ENCODE measurements around the gene GLYATL1. TPM values are rescaled to one million over a fixed set of nuclear protein-coding genes. Genes with fewer than 3 reads are reported as not detected.

The GLYATL1 gene
- total and polyA plus RNA-seq, 4 donors, result 1.4 to 6.1 (median 4.6) TPM

- no peak for DNase-seq (ENCODE audit: low read depth in 4 of 6, low spot score in 6 of 6)
- no peak overlapping the region for H3K27ac ChIP-seq (ENCODE audit: low read depth, low read length)
- no peaks in the 10 kb centered on the region for H3K36me3 ChIP-seq (ENCODE audit: control insufficient read depth, insufficient read depth, low read length)
- no peaks in the 10 kb centered on the region for H3K9me3 ChIP-seq (ENCODE audit: control insufficient read depth, insufficient read depth, low read length)
- H3K4me1 ChIP-seq (ENCODE audit: control insufficient read depth, insufficient read depth, low read length), result peaks cover 5% of the 10 kb centered on the region
- WGBS (ENCODE audit: insufficient coverage), result no CpG with 5 or more reads among the region's 4 CpGs
- no peak overlapping the region for H3K4me3 ChIP-seq (ENCODE audit: low read depth, low read length)
- H3K27me3 ChIP-seq (ENCODE audit: control insufficient read depth, insufficient read depth, low read length), result no peaks in the 10 kb centered on the region
These were observed 15.1 kb upstream of the GLYATL1 start for GRCh38 chr11:58924230-58924629.

- H3K27ac ChIP-seq (ENCODE audit: low read depth, low read length), result no peak overlapping the region
- H3K4me1 ChIP-seq (ENCODE audit: control insufficient read depth, insufficient read depth, low read length), result peaks cover 5% of the 10 kb centered on the region
- no peaks in the 10 kb centered on the region for H3K36me3 ChIP-seq (ENCODE audit: control insufficient read depth, insufficient read depth, low read length)
- H3K4me3 ChIP-seq (ENCODE audit: low read depth, low read length), result no peak overlapping the region
- no peak for DNase-seq (ENCODE audit: low read depth in 4 of 6, low spot score in 6 of 6)
- no peaks in the 10 kb centered on the region for H3K9me3 ChIP-seq (ENCODE audit: control insufficient read depth, insufficient read depth, low read length)
- no peaks in the 10 kb centered on the region for H3K27me3 ChIP-seq (ENCODE audit: control insufficient read depth, insufficient read depth, low read length)
- WGBS (ENCODE audit: insufficient coverage), result 75% methylated on average over 2 of the region's 5 CpGs
These were observed 13.0 kb upstream of the GLYATL1 start for GRCh38 chr11:58926251-58926650.

GRCh38 chr11:58926695-58927094 lies 12.6 kb upstream of the GLYATL1 start:
- no peak for DNase-seq (ENCODE audit: low read depth in 4 of 6, low spot score in 6 of 6)
- Histone ChIP-seq H3K27me3 (ENCODE audit: control insufficient read depth, insufficient read depth, low read length) (no peaks in the 10 kb centered on the region), H3K9me3 (ENCODE audit: control insufficient read depth, insufficient read depth, low read length) (no peaks in the 10 kb centered on the region), H3K27ac (ENCODE audit: low read depth, low read length) (no peak overlapping the region), H3K4me3 (ENCODE audit: low read depth, low read length) (no peak overlapping the region), H3K36me3 (ENCODE audit: control insufficient read depth, insufficient read depth, low read length) (no peaks in the 10 kb centered on the region), H3K4me1 (ENCODE audit: control insufficient read depth, insufficient read depth, low read length) (peaks cover 5% of the 10 kb centered on the region)
- 40% methylated on average over 1 of the region's 1 CpG for WGBS (ENCODE audit: insufficient coverage)

- Histone ChIP-seq H3K27me3 (ENCODE audit: control insufficient read depth, insufficient read depth, low read length) (no peaks in the 10 kb centered on the region), H3K4me1 (ENCODE audit: control insufficient read depth, insufficient read depth, low read length) (no peaks in the 10 kb centered on the region), H3K27ac (ENCODE audit: low read depth, low read length) (no peak overlapping the region), H3K4me3 (ENCODE audit: low read depth, low read length) (peak overlapping the region; percentile 24), H3K9me3 (ENCODE audit: control insufficient read depth, insufficient read depth, low read length) (no peaks in the 10 kb centered on the region), H3K36me3 (ENCODE audit: control insufficient read depth, insufficient read depth, low read length) (no peaks in the 10 kb centered on the region)
- peak in 5 of 6 donors; percentile 67 to 96 (median 73) for DNase-seq (ENCODE audit: low read depth in 4 of 6, low spot score in 6 of 6)
- WGBS (ENCODE audit: insufficient coverage), result 6% methylated on average over 11 of the region's 15 CpGs
These were observed 11.7 kb upstream of the GLYATL1 start for GRCh38 chr11:58927393-58928106.

GRCh38 chr11:58928107-58928499 lies 11.2 kb upstream of the GLYATL1 start:
- Histone ChIP-seq H3K36me3 (ENCODE audit: control insufficient read depth, insufficient read depth, low read length) (no peaks in the 10 kb centered on the region), H3K9me3 (ENCODE audit: control insufficient read depth, insufficient read depth, low read length) (no peaks in the 10 kb centered on the region), H3K27me3 (ENCODE audit: control insufficient read depth, insufficient read depth, low read length) (no peaks in the 10 kb centered on the region), H3K27ac (ENCODE audit: low read depth, low read length) (no peak overlapping the region), H3K4me3 (ENCODE audit: low read depth, low read length) (no peak overlapping the region), H3K4me1 (ENCODE audit: control insufficient read depth, insufficient read depth, low read length) (no peaks in the 10 kb centered on the region)
- 19% methylated on average over 6 of the region's 6 CpGs for WGBS (ENCODE audit: insufficient coverage)
- no peak for DNase-seq (ENCODE audit: low read depth in 4 of 6, low spot score in 6 of 6)

GRCh38 chr11:58928691-58929090 lies 10.6 kb upstream of the GLYATL1 start:
- Histone ChIP-seq H3K36me3 (ENCODE audit: control insufficient read depth, insufficient read depth, low read length) (no peaks in the 10 kb centered on the region), H3K4me1 (ENCODE audit: control insufficient read depth, insufficient read depth, low read length) (no peaks in the 10 kb centered on the region), H3K9me3 (ENCODE audit: control insufficient read depth, insufficient read depth, low read length) (no peaks in the 10 kb centered on the region), H3K4me3 (ENCODE audit: low read depth, low read length) (no peak overlapping the region), H3K27me3 (ENCODE audit: control insufficient read depth, insufficient read depth, low read length) (no peaks in the 10 kb centered on the region), H3K27ac (ENCODE audit: low read depth, low read length) (no peak overlapping the region)
- DNase-seq (ENCODE audit: low read depth in 4 of 6, low spot score in 6 of 6), result no peak

GRCh38 chr11:58930926-58931325 lies 8.4 kb upstream of the GLYATL1 start:
- no peak for DNase-seq (ENCODE audit: low read depth in 4 of 6, low spot score in 6 of 6)
- H3K27me3 ChIP-seq (ENCODE audit: control insufficient read depth, insufficient read depth, low read length), result no peaks in the 10 kb centered on the region
- H3K27ac ChIP-seq (ENCODE audit: low read depth, low read length), result no peak overlapping the region
- H3K4me3 ChIP-seq (ENCODE audit: low read depth, low read length), result no peak overlapping the region
- WGBS (ENCODE audit: insufficient coverage), result no CpG with 5 or more reads among the region's 2 CpGs
- no peaks in the 10 kb centered on the region for H3K36me3 ChIP-seq (ENCODE audit: control insufficient read depth, insufficient read depth, low read length)
- no peaks in the 10 kb centered on the region for H3K9me3 ChIP-seq (ENCODE audit: control insufficient read depth, insufficient read depth, low read length)
- H3K4me1 ChIP-seq (ENCODE audit: control insufficient read depth, insufficient read depth, low read length), result no peaks in the 10 kb centered on the region

- H3K4me3 ChIP-seq (ENCODE audit: low read depth, low read length), result no peak overlapping the region
- WGBS (ENCODE audit: insufficient coverage), result 94% methylated on average over 2 of the region's 3 CpGs
- peak in 2 of 6 donors; percentile 15 to 18 for DNase-seq (ENCODE audit: low read depth in 4 of 6, low spot score in 6 of 6)
- H3K36me3 ChIP-seq (ENCODE audit: control insufficient read depth, insufficient read depth, low read length), result no peaks in the 10 kb centered on the region
- H3K9me3 ChIP-seq (ENCODE audit: control insufficient read depth, insufficient read depth, low read length), result no peaks in the 10 kb centered on the region
- H3K27ac ChIP-seq (ENCODE audit: low read depth, low read length), result no peak overlapping the region
- H3K4me1 ChIP-seq (ENCODE audit: control insufficient read depth, insufficient read depth, low read length), result no peaks in the 10 kb centered on the region
- no peaks in the 10 kb centered on the region for H3K27me3 ChIP-seq (ENCODE audit: control insufficient read depth, insufficient read depth, low read length)
These were observed 5.6 kb upstream of the GLYATL1 start for GRCh38 chr11:58933661-58934060.

GRCh38 chr11:58934945-58935513 lies 4.3 kb upstream of the GLYATL1 start:
- DNase-seq (ENCODE audit: low read depth in 4 of 6, low spot score in 6 of 6), result no peak
- no peaks in the 10 kb centered on the region for H3K9me3 ChIP-seq (ENCODE audit: control insufficient read depth, insufficient read depth, low read length)
- no peaks in the 10 kb centered on the region for H3K4me1 ChIP-seq (ENCODE audit: control insufficient read depth, insufficient read depth, low read length)
- no peak overlapping the region for H3K27ac ChIP-seq (ENCODE audit: low read depth, low read length)
- H3K36me3 ChIP-seq (ENCODE audit: control insufficient read depth, insufficient read depth, low read length), result no peaks in the 10 kb centered on the region
- no peak overlapping the region for H3K4me3 ChIP-seq (ENCODE audit: low read depth, low read length)
- WGBS (ENCODE audit: insufficient coverage), result 90% methylated on average over 5 of the region's 7 CpGs
- no peaks in the 10 kb centered on the region for H3K27me3 ChIP-seq (ENCODE audit: control insufficient read depth, insufficient read depth, low read length)

GRCh38 chr11:58938398-58938797 lies 890 bp upstream of the GLYATL1 start:
- Histone ChIP-seq H3K27me3 (ENCODE audit: control insufficient read depth, insufficient read depth, low read length) (no peaks in the 10 kb centered on the region), H3K36me3 (ENCODE audit: control insufficient read depth, insufficient read depth, low read length) (no peaks in the 10 kb centered on the region), H3K4me3 (ENCODE audit: low read depth, low read length) (no peak overlapping the region), H3K27ac (ENCODE audit: low read depth, low read length) (no peak overlapping the region), H3K9me3 (ENCODE audit: control insufficient read depth, insufficient read depth, low read length) (no peaks in the 10 kb centered on the region), H3K4me1 (ENCODE audit: control insufficient read depth, insufficient read depth, low read length) (no peaks in the 10 kb centered on the region)
- DNase-seq (ENCODE audit: low read depth in 4 of 6, low spot score in 6 of 6), result no peak
- 77% methylated on average over 4 of the region's 4 CpGs for WGBS (ENCODE audit: insufficient coverage)

Measured in spinal cord (tissue), 10 donors.